Activated T-helper 2 cell treated with anti-CD3 and anti-CD28 coated beads, Interferon-gamma antibody, Interleukin-2, Interleukin-4, amounts not matched to agents 10 μg/mL and 5 μg/mL and 100 μg/mL, durations not matched to agents 14 hours and 24 hours and 36 hours (primary cell): ENCODE data around the gene TACO1. TPM values are rescaled to one million over a fixed set of nuclear protein-coding genes. Genes with fewer than 3 reads are reported as not detected.
A peak's percentile ranks its signal among the peaks of the same experiment; 100 is the strongest.

ENCODE experiments used
- DNase-seq: peaks from one replicate; pipeline ENCODE4 v3.0.0; 2021; ENCODE audit warnings: low spot score
- H3K27ac Mint-ChIP-seq: one replicate; pipeline ENCODE4 v1.8.0; 2021; ENCODE audit warnings: mixed read lengths
- H3K27me3 Mint-ChIP-seq: one replicate; pipeline ENCODE4 v1.8.0; 2021; ENCODE audit warnings: low read depth, mixed read lengths
- H3K36me3 Mint-ChIP-seq: one replicate; pipeline ENCODE4 v1.8.0; 2021; ENCODE audit warnings: low read depth, mixed read lengths
- H3K4me1 Mint-ChIP-seq: one replicate; pipeline ENCODE4 v1.8.0; 2021; ENCODE audit warnings: low read depth, mixed read lengths
- H3K4me3 Mint-ChIP-seq: one replicate; pipeline ENCODE4 v1.8.0; 2021; ENCODE audit warnings: low read depth, mild to moderate bottlenecking, moderate library complexity, mixed read lengths
- H3K9me3 Mint-ChIP-seq: one replicate; pipeline ENCODE4 v1.8.0; 2021; ENCODE audit warnings: mixed read lengths
- intact Hi-C: fragments of 100-400 bp; cut with micrococcal nuclease; formaldehyde crosslinking; loops from one replicate; pipeline ENCODE4 v1.15.1; 2023
- total RNA-seq: library from RNA; stranded (reverse); gene quantifications from 2 replicates; pipeline ENCODE4 v1.2.3, GENCODE V29; 2022

The TACO1 gene
- total RNA-seq, 1 donor from 2014 or later, result 20.4 TPM

DNA sequence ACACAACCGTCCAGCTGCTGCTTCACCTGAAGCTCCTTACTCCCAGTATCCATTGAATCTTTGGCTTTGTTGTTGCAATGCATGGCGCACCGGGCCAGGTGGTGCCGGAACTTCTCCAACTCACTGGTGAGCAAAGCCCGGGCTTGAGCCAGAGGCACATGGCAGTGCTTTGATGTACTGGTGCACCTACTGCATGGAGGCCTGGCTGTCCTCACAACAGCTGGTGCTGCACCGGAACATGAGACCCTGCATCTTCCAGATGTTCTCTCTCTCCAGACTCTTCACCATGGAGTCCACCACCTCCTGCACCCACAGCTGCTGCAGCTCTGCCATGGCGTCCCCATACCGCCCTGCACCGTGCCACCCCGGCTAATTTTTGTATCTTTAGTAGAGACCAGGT lies 10.2 kb downstream of the TACO1 start:
- H3K36me3 Mint-ChIP-seq, result peaks cover 38% of the 10 kb centered on the region
- no peaks in the 10 kb centered on the region for H3K27me3 Mint-ChIP-seq

DNA sequence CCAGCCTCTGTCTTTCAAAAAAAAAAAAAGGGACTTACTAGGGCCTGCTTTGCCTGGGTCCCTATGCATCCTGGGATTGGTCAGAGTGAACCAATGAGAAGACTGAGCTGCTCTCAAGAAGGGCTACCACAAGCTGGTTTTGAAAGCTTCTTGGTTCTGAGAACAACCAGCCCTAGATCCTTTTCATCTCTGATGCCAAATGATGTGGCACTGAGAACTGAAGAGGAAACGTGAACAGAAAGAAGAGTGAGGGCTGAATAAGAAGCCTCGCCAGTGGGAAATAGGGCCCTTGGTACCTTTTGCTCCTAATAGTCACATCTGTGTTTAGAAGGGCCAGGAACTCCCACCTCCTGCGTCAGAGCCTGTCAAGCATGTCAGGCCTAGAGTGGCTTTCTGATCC lies 10.7 kb downstream of the TACO1 start:
- Mint-ChIP-seq H3K9me3 (no peaks in the 10 kb centered on the region), H3K27me3 (no peaks in the 10 kb centered on the region), H3K27ac (peak overlapping the region; percentile 68), H3K4me1 (peaks cover 8% of the 10 kb centered on the region), H3K36me3 (peaks cover 33% of the 10 kb centered on the region), H3K4me3 (no peak overlapping the region)
- intact Hi-C loops, result loop anchor here (5.0 kb wide), 1 partner anchor 134 kb away; the partner anchor contains the start of gene ACE
- no peak for DNase-seq

More for the DNA sequence above, 10.2 kb downstream of the TACO1 start:
- H3K9me3 Mint-ChIP-seq, result no peaks in the 10 kb centered on the region
- peaks cover 8% of the 10 kb centered on the region for H3K4me1 Mint-ChIP-seq
- H3K27ac Mint-ChIP-seq, result peak overlapping the region; percentile 68
- intact Hi-C loops, result loop anchor here (5.0 kb wide), 1 partner anchor 134 kb away; the partner anchor contains the start of gene ACE
- no peak overlapping the region for H3K4me3 Mint-ChIP-seq
- DNase-seq, result no peak

DNA sequence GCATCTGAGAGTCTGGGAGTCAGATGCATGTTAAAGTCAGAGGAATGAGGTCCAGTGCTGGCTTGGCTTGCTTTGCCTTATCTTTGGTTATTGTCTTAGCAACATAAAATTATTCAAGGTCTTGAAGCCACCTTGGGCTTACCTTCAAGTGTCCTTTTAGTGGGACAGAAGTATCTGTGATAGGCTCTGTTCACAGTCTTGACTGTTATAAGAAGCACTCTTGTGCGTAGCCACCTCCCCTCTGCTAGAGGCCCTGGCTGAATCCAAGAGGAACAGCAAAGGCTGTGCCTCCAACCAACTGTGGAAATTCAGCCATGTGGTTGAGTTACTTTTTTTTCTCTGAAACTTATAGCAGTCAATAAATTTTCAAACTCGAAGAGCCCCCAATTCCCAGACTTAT lies 13.0 kb downstream of the TACO1 start:
- Mint-ChIP-seq H3K27ac (no peak overlapping the region), H3K27me3 (peaks cover 12% of the 10 kb centered on the region), H3K4me1 (peaks cover 8% of the 10 kb centered on the region), H3K9me3 (no peaks in the 10 kb centered on the region), H3K36me3 (peaks cover 19% of the 10 kb centered on the region), H3K4me3 (no peak overlapping the region)
- intact Hi-C loops, result loop anchor here (5.0 kb wide), 1 partner anchor 136 kb away; the partner anchor contains the start of gene ACE
- DNase-seq, result no peak

DNA sequence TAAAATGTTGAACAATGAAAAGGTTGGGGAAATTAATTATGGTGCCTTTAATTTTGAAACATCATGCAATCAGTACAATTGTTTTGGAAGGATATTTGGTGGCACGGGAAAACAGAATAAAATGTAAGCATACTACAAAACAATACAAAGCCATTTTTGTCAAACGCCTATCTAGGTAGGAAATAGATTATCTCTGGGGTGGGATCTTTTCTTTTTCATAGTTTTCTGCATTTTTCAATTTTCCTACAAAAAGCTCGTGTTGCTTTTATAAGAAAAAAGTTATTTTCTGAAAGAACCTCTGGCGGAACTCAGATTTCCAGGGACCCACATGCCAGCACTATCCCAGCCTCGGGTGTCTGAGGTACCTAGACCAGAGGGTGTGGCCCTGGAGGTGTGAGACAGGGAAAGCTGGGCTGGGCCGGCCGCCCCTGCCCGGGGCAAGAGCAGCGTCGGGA lies 20.6 kb downstream of the TACO1 start:
- peaks cover 28% of the 10 kb centered on the region for H3K4me1 Mint-ChIP-seq
- no peak for DNase-seq
- H3K27ac Mint-ChIP-seq, result no peak overlapping the region
- H3K4me3 Mint-ChIP-seq, result peak overlapping the region; percentile 88
- intact Hi-C loops, result loop anchor here (5.0 kb wide), 1 partner anchor 221 kb away; the partner anchor contains the start of gene SMARCD2
- no peaks in the 10 kb centered on the region for H3K9me3 Mint-ChIP-seq
- H3K36me3 Mint-ChIP-seq, result no peaks in the 10 kb centered on the region
- peaks cover 13% of the 10 kb centered on the region for H3K27me3 Mint-ChIP-seq

DNA sequence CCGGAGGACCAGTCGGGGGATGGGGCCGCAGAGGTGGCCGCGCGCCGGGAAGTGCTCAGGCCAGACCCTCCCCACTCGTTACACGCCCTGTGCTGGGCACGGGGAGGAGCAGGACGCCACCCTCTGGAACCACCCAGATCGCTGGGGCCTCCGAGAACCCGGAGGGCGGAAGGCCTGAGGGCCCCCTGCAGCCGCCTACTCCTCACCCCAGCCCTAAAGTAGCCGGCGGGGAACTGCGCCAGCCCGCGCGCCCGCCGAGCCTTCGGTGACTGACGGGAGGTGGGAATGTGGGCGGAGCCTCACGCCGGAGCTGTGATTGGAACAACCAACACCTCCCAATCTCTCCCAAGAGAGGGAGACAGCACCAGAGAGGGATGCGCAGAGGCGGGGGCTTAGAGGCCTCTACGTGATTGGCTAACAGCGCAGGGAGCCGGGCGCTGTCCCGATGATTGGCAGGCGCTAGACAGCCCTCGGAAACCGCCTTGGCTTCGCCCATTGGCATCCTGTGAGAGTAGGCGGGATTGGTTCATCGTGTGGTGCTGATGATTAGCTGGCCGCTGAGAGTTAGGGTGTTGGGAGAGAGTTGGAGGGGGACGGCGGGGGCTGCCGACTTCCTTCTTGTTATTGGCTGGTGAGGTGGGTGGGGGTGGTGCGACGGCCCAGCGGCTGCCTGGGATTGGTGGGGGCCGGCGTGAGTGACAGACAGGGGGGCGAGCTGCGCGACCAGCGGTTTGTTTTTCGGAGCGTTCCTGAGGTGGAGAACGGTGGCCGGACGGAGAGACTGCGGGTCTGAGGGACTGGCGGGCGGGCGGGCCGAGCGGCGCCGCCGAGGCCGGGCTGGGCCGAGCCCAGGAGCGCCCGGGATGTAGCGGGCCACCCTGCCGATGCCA lies 21.2 kb downstream of the TACO1 start, which contains the start of gene MAP3K3:
TSS of gene MAP3K3 (plus strand) at position 734 of the 890 bp plus-strand sequence. CDS start 343 bp downstream, outside the sequence.
- Mint-ChIP-seq H3K27me3 (peaks cover 13% of the 10 kb centered on the region), H3K9me3 (no peaks in the 10 kb centered on the region), H3K27ac (peak within 1 kb of the TSS; percentile 92), H3K4me1 (peaks cover 31% of the 10 kb centered on the region), H3K4me3 (peak within 1 kb of the TSS; percentile 99), H3K36me3 (no peaks in the 10 kb centered on the region)
- DNase-seq, result peak; percentile 98
- intact Hi-C loops, result loop anchor here (1.0 to 5.0 kb wide), 5 partner anchors 22 to 220 kb away; partner anchors contain the start of genes CCDC47, DCAF7, SMARCD2 and TACO1

DNA sequence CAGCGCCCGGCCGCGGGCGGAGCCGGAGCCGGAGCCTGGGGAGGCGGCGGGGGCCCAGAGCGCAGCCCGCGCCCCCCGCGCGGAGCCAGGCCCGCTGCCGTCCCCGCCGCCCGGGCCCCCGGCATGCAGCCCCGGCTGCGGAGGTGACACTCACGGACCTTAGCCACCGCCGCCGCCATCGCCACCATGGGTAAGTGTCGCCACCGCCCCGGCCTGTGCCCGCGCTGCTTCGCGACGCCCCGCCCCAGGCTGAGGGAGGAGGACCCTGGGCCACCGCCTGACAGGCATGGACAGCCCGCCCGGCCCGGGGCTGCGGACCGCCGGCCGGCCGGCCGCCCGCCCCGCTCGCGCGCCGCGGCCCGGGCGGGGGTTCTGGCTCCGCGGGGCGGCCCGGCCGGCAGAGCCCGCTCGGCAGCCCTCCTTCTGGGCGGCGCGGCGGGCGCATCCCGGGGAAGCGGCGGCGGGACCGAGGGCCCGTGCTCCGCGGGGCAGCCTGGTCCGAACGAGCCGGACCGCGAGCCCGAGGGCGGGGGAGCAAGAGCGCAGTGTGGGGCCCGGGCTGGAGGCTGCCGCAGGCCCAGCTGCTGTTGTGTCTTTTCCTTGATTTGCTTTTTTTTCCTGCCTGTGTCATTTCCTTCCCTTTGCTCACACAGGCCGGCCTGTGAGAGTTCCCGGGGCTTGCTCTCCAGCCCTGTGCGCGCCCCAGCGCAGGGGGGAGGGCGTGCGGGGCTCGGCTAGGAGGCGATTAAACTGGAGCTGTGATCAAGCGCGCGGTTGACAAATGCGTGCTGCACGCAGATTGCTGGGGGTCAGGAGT lies 22.1 kb downstream of the TACO1 start:
- intact Hi-C loops, result loop anchor here (1.0 to 5.0 kb wide), 5 partner anchors 22 to 220 kb away; partner anchors contain the start of genes CCDC47, DCAF7, SMARCD2 and TACO1
- peak overlapping the region; percentile 99 for H3K4me3 Mint-ChIP-seq
- no peaks in the 10 kb centered on the region for H3K36me3 Mint-ChIP-seq
- no peaks in the 10 kb centered on the region for H3K9me3 Mint-ChIP-seq
- H3K27ac Mint-ChIP-seq, result peak overlapping the region; percentile 92
- DNase-seq, result peak; percentile 54
- H3K27me3 Mint-ChIP-seq, result peaks cover 8% of the 10 kb centered on the region
- H3K4me1 Mint-ChIP-seq, result peaks cover 31% of the 10 kb centered on the region

DNA sequence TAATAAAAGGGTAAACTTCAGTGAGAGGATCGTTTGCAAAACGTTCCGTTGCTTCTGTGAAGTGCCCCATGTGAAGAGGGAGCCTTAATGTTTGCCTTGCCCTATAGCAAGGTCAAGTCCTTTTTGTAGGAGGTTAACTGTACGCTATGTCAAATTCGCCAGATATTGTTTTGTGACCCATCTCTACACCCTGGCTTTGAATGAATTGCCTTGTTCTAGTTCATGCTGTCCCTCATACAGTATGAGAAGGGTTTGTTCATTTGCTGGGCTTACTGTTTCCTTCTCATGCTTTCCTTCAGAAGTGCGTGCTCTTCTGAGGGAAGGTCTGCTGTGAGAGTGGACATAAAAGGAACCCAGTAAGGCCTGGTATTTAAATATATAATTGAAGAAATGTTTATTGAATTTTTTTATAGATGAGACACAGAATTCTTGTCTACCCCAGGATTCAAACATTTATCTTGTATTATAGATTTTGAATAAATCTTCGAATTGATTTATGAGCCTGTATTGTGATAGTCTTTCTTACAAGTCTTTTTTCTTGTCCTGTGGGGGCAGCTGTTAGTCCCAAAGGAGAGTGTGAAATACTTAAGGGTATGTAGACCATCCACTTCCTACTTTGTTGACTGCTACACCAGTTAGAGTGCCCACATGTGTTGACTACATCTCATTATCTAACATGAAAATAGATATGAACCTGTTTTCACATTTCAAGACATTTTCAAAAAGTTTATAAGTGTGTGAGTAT lies 23.3 kb downstream of the TACO1 start:
- no peaks in the 10 kb centered on the region for H3K36me3 Mint-ChIP-seq
- peak overlapping the region; percentile 99 for H3K4me3 Mint-ChIP-seq
- no peaks in the 10 kb centered on the region for H3K27me3 Mint-ChIP-seq
- no peaks in the 10 kb centered on the region for H3K9me3 Mint-ChIP-seq
- intact Hi-C loops, result loop anchor here (2.0 to 5.0 kb wide), 2 partner anchors 149 to 218 kb away; partner anchors contain the start of genes CCDC47 and SMARCD2
- H3K4me1 Mint-ChIP-seq, result peaks cover 31% of the 10 kb centered on the region
- H3K27ac Mint-ChIP-seq, result no peak overlapping the region
- DNase-seq, result no peak

DNA sequence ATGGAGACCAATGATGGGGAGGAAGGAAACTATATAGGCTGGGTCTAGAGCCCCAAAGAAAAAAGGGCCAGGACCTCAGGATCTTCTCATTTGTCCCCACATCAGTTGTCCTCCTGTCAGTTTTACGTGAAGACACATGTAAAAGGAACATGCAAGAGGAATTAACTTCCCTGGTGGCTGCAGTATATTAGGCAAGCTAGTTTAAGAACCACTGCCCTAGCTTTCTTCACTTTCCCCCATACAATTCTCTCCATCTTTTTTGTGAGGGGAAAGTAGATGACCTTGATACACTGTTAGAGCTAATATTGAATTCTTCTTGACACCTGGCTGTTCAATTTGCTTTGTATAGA lies 23.8 kb downstream of the TACO1 start:
- H3K9me3 Mint-ChIP-seq, result no peaks in the 10 kb centered on the region
- no peak overlapping the region for H3K4me3 Mint-ChIP-seq
- no peak for DNase-seq
- no peak overlapping the region for H3K27ac Mint-ChIP-seq
- no peaks in the 10 kb centered on the region for H3K27me3 Mint-ChIP-seq
- intact Hi-C loops, result loop anchor here (5.0 kb wide), 1 partner anchor 218 kb away; the partner anchor contains the start of gene SMARCD2
- no peaks in the 10 kb centered on the region for H3K36me3 Mint-ChIP-seq
- H3K4me1 Mint-ChIP-seq, result peaks cover 31% of the 10 kb centered on the region

DNA sequence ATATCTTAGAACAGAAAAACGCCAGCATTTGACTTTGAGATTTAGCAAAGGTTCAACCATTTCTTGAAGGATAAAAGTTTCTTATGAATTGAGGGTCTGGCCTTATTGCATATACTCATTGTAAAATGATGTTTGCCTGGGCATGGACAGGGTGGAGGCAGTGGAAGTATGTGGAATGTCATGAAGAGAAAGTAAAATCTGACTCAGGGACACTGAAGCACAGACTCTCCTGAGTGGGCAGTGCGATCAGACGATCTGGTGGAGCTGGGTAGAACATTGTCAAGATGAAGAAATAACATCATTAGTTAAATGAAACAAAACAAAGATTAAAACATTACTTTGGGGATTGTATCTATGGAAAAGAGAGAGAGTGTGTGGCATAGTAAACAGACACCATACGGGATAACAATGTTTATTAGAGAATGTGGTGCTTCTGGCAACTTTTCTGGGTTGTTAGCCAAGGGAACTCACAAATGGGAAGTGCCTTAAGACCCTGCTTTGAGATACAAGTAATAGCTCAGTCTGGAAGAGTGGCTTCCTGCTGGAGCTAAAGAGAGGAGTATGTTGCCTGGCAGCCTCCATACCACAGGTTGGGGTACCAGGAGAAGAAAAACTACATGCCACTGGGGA lies 26.0 kb downstream of the TACO1 start:
- DNase-seq, result no peak
- no peaks in the 10 kb centered on the region for H3K9me3 Mint-ChIP-seq
- no peak overlapping the region for H3K4me3 Mint-ChIP-seq
- no peaks in the 10 kb centered on the region for H3K27me3 Mint-ChIP-seq
- no peaks in the 10 kb centered on the region for H3K36me3 Mint-ChIP-seq
- H3K4me1 Mint-ChIP-seq, result peaks cover 25% of the 10 kb centered on the region
- H3K27ac Mint-ChIP-seq, result no peak overlapping the region
- intact Hi-C loops, result no loop called here

DNA sequence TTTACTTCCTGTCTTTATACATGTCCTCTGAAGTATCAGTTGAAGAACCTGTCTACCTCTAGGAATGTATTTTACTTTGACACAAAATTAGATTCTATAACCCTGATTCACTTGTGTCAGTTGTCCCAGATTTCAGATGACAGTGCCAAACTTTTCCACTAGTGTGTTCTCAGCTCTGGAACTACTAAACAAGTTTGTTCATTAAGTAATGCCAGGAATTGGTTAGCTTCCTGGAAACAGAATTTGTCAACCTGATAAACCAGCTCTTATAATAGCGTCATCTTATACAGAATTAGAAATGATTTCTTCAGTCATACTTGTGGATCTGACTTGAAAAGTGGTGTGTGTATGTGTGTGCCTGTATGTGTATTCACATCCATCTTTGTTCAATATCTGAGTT lies 28.9 kb downstream of the TACO1 start:
- no peak for DNase-seq
- no peaks in the 10 kb centered on the region for H3K9me3 Mint-ChIP-seq
- H3K4me3 Mint-ChIP-seq, result no peak overlapping the region
- H3K36me3 Mint-ChIP-seq, result peaks cover 7% of the 10 kb centered on the region
- H3K27ac Mint-ChIP-seq, result no peak overlapping the region
- intact Hi-C loops, result no loop called here
- no peaks in the 10 kb centered on the region for H3K27me3 Mint-ChIP-seq
- H3K4me1 Mint-ChIP-seq, result peaks cover 22% of the 10 kb centered on the region

DNA sequence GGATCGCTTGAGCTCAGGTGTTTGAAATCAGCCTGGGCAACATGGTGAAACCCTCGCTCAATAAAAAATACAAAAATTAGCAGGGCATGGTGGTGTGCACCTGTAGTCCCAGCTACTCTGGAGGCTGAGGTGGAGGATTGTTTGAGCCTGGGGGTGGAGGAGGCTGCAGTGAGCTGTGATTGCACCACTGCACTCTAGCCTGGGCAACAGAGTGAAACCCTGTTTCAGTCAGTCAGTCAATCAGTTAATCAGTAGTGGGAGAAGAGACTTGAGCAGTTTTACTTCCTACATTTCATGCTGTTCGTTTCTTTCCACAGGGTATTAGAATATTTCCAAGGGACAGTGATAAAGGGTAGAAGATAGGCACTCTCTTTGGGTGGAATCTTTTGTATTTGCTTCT lies 30.4 kb downstream of the TACO1 start:
- Mint-ChIP-seq H3K4me3 (no peak overlapping the region), H3K4me1 (peaks cover 14% of the 10 kb centered on the region), H3K9me3 (no peaks in the 10 kb centered on the region), H3K27me3 (no peaks in the 10 kb centered on the region), H3K36me3 (peaks cover 15% of the 10 kb centered on the region), H3K27ac (no peak overlapping the region)
- intact Hi-C loops, result no loop called here
- DNase-seq, result no peak
